Ascending aorta (tissue), 2 donors: ENCODE measurements around the gene STX3. TPM values are rescaled to one million over a fixed set of nuclear protein-coding genes. Genes with fewer than 3 reads are reported as not detected.
A peak's percentile ranks its signal among the peaks of the same experiment; 100 is the strongest.
"Not testable (repeated sequence)": the region's sequence is repeated elsewhere in the genome, so short reads cannot be mapped to it uniquely, and the experiment has no call there.

Source experiments
- DNase-seq, 2 donors: peaks; one replicate each; pipeline ENCODE4 v3.0.0-alpha.2; 2019; ENCODE audit warnings: low spot score in 2 of 2
- H3K27ac ChIP-seq, 2 donors: fragments of 200-600 bp; sonication (generic); one replicate each; pipeline ENCODE4 v1.5.1; 2016 to 2017; ENCODE audit warnings: mild to moderate bottlenecking in 1 of 2
- H3K27me3 ChIP-seq: fragments of 200-600 bp; sonication (generic); one replicate; pipeline ENCODE4 v1.5.1; 2017
- H3K36me3 ChIP-seq, 2 donors: fragments of 200-600 bp; sonication (generic); one replicate each; pipeline ENCODE4 v1.5.1; 2016
- H3K4me1 ChIP-seq, 2 donors: fragments of 200-600 bp; sonication (generic); one replicate each; pipeline ENCODE4 v1.5.1; 2016 to 2017; ENCODE audit warnings: mild to moderate bottlenecking in 1 of 2
- H3K4me3 ChIP-seq, 2 donors: fragments of 200-600 bp; sonication (generic); one replicate each; pipeline ENCODE4 v1.5.1; 2016 to 2017; ENCODE audit warnings: mild to moderate bottlenecking in 1 of 2
- H3K9me3 ChIP-seq, 2 donors: fragments of 200-600 bp; sonication (generic); one replicate each; pipeline ENCODE4 v1.5.1; 2016
- CTCF ChIP-seq, 3 experiments: fragments of 200-600 bp in 2 of 3; fragments of 450-650 bp in 1 of 3; sonication (generic) in 2 of 3; IDR thresholded peaks; one replicate each; pipeline ENCODE4 v1.5.1; 2016 to 2019; ENCODE audit warnings: antibody characterized with exemption in 3 of 3, mild to moderate bottlenecking in 1 of 3, moderate library complexity in 1 of 3
- intact Hi-C: fragments of 100-400 bp; cut with DNase I; formaldehyde crosslinking; loops from one replicate; pipeline ENCODE4 v1.15.1; 2023
- total RNA-seq: library from RNA; depleted of rRNA; stranded (reverse); fragments of >200 nt; gene quantifications from one replicate; pipeline ENCODE4 v1.1.0, GENCODE V29; 2016

Gene STX3
- total RNA-seq, 1 donor from 2014 or later: 18.0 TPM

- H3K9me3 ChIP-seq: no peaks in the 10 kb centered on the region
- TF ChIP-seq CTCF (IDR thresholded peaks at IDR 0.05): no peak
- H3K4me1 ChIP-seq: peaks cover 4 to 14% of the 10 kb centered on the region in 2 donors
- H3K4me3 ChIP-seq: no peak overlapping the region
- no peak for DNase-seq
- H3K27ac ChIP-seq: no peak overlapping the region
- H3K27me3 ChIP-seq: no peaks in the 10 kb centered on the region
- H3K36me3 ChIP-seq: no peaks in the 10 kb centered on the region
- intact Hi-C loops: no loop called here
Observed at GRCh38 chr11:59782080-59782479, 26.9 kb downstream of the STX3 start.

- H3K36me3 ChIP-seq: no peaks in the 10 kb centered on the region
- intact Hi-C loops: no loop called here
- H3K4me3 ChIP-seq: no peak overlapping the region
- DNase-seq: no peak
- H3K9me3 ChIP-seq: no peaks in the 10 kb centered on the region
- peaks cover 4 to 11% of the 10 kb centered on the region in 2 donors for H3K4me1 ChIP-seq
- H3K27ac ChIP-seq: no peak overlapping the region
- TF ChIP-seq CTCF (IDR thresholded peaks at IDR 0.05): no peak
- no peaks in the 10 kb centered on the region for H3K27me3 ChIP-seq
Observed at GRCh38 chr11:59783632-59784090, 28.5 kb downstream of the STX3 start.

- H3K27ac ChIP-seq, H3K4me3 ChIP-seq, H3K4me1 ChIP-seq, H3K36me3 ChIP-seq, H3K9me3 ChIP-seq, intact Hi-C loops, H3K27me3 ChIP-seq, DNase-seq: not testable (repeated sequence)
Observed at GRCh38 chr11:59784441-59784840, 29.3 kb downstream of the STX3 start.

- intact Hi-C loops: no loop called here
Observed at GRCh38 chr11:59785818-59786217, 30.6 kb downstream of the STX3 start.

GRCh38 chr11:59787255-59787588 lies 32.0 kb downstream of the STX3 start:
- Histone ChIP-seq H3K27ac (peak overlapping the region; percentile 5 to 43), H3K27me3 (no peaks in the 10 kb centered on the region), H3K36me3 (peaks cover 0 to 36% of the 10 kb centered on the region in 2 donors), H3K4me1 (peaks cover 0 to 8% of the 10 kb centered on the region in 2 donors), H3K4me3 (no peak overlapping the region), H3K9me3 (no peaks in the 10 kb centered on the region)
- no peak for TF ChIP-seq CTCF (IDR thresholded peaks at IDR 0.05)
- no peak for DNase-seq
- intact Hi-C loops: no loop called here

More at GRCh38 chr11:59785818-59786217, 30.6 kb downstream of the STX3 start:
- DNase-seq: no peak
- peaks cover 0 to 22% of the 10 kb centered on the region in 2 donors for H3K36me3 ChIP-seq
- no peaks in the 10 kb centered on the region for H3K9me3 ChIP-seq
- H3K27me3 ChIP-seq: no peaks in the 10 kb centered on the region
- no peak for TF ChIP-seq CTCF (IDR thresholded peaks at IDR 0.05)
- no peak overlapping the region for H3K27ac ChIP-seq
- H3K4me1 ChIP-seq: peaks cover 0 to 8% of the 10 kb centered on the region in 2 donors
- H3K4me3 ChIP-seq: no peak overlapping the region

GRCh38 chr11:59787816-59788215 lies 32.6 kb downstream of the STX3 start:
- H3K36me3 ChIP-seq: peaks cover 0 to 41% of the 10 kb centered on the region in 2 donors
- no peak for TF ChIP-seq CTCF (IDR thresholded peaks at IDR 0.05)
- intact Hi-C loops: no loop called here
- no peak overlapping the region for H3K27ac ChIP-seq
- no peaks in the 10 kb centered on the region for H3K9me3 ChIP-seq
- no peak overlapping the region for H3K4me3 ChIP-seq
- no peaks in the 10 kb centered on the region for H3K27me3 ChIP-seq
- no peak for DNase-seq
- peaks cover 0 to 8% of the 10 kb centered on the region in 2 donors for H3K4me1 ChIP-seq
